Activated CD4-positive, CD25-positive, alpha-beta regulatory T cell treated with anti-CD3 and anti-CD28 coated beads, Interleukin-2, amount 50 U/mL, for 16 hours (primary cell): Measurements from ENCODE around the gene UGT1A8.

Source experiments
- DNase-seq: peaks from one replicate; pipeline ENCODE4 v3.0.0-alpha.2; 2020; ENCODE audit warnings: low read depth, low spot score

UGT1A8 gene

GRCh38 chr2:233818639-233819621 is 201.5 kb downstream of the UGT1A8 start:
- DNase-seq, result no peak

DNA sequence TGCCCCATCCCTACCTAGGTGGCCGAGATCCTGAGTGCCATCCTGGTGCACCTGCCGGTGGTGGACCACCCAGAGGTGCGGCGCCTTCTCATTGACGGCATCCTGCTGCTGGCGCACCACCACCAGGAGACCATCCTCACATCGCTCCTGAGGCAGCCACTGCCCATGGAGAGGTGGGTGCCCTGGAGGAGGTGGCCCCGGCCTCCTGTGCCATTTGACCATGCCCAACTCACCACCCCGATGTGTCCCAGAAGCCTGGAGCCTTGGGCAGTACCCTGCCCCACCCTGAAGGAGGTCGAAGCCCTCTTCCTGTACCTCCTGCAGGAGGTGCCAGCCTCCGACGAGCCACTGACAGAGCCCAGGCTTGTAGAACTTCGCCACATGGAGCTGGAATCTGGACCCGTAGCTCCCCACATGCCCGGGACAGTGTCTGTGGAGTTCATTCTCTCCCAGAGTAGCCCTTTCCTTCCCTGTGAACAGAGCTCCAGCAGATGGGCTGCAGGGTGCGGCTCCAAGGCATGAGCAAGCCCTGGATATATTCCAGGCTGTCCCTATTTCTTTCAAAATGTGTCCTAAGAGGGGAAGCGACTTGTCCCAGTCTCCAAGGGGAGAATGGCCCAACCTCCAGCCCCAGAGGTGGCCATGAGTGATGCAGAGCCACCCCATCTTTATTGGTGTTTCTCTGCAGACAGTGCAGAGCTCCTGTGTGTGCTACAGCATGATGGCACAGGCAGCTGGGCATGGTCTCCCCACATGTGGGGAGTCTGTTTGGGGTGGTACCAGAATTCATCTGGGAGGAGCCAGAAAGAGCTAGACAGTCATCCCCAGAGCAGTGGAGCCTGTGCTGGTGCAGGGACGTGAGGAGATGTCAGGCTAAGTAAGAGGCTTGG is 202.7 kb downstream of the UGT1A8 start:
- DNase-seq, result no peak

GRCh38 chr2:233820774-233821105 is 203.3 kb downstream of the UGT1A8 start:
- no peak for DNase-seq

DNA sequence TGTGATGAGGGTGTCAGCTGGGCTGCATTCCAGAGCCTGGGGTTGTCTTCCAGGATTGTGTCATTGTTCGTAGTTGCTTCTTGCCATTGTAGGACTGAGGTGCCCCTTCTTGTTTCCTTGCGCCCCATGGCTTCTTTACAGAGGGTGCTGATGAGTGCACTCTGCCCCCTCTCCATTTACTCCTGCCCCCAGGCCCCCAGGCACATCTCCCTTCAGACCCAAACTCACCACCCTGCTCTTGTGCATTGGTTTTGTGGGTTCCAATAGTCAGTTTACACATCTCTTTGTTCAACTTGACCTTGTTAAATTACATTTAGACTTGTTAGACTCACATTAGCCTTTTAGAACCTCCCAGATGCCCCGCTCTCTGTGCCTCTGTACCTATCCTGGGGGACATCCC is 203.8 kb downstream of the UGT1A8 start:
- no peak for DNase-seq

- DNase-seq, result no peak
Measured at GRCh38 chr2:233821709-233822100, 204.3 kb downstream of the UGT1A8 start.

- no peak for DNase-seq
Measured at GRCh38 chr2:233822101-233822771, 204.8 kb downstream of the UGT1A8 start.
